Gastroesophageal sphincter (tissue), 4 donors: ENCODE results near the gene CANX. TPM values are rescaled to one million over a fixed set of nuclear protein-coding genes. Genes with fewer than 3 reads are reported as not detected.

ENCODE experiments used
- ATAC-seq: fragments of 150-250 bp; one replicate; pipeline ENCODE4 v1.9.1; 2016; ENCODE audit warnings: mild to moderate bottlenecking, moderate library complexity
- H3K27ac ChIP-seq, 4 donors: fragments of 200-600 bp; sonication (generic) in 3 of 4; 1 replicate in 3 of 4; 2 replicates in 1 of 4; pipeline ENCODE4 v1.5.1; 2016 to 2019
- H3K27me3 ChIP-seq: fragments of 200-600 bp; sonication (generic); one replicate; pipeline ENCODE4 v1.5.1; 2019
- H3K36me3 ChIP-seq, 2 donors: fragments of 200-600 bp; sonication (generic); one replicate each; pipeline ENCODE4 v1.5.1; 2019; ENCODE audit warnings: control low read depth in 1 of 2
- H3K4me1 ChIP-seq, 3 donors: fragments of 200-600 bp; sonication (generic); 1 replicate in 2 of 3; 2 replicates in 1 of 3; pipeline ENCODE4 v1.5.1; 2016 to 2019; ENCODE audit warnings: control low read depth in 2 of 3
- H3K4me3 ChIP-seq, 2 donors: fragments of 200-600 bp; sonication (generic); one replicate each; pipeline ENCODE4 v1.5.1; 2019; ENCODE audit warnings: mild to moderate bottlenecking in 1 of 2, moderate library complexity in 1 of 2
- H3K9me3 ChIP-seq, 3 donors: fragments of 200-600 bp; sonication (generic); one replicate each; pipeline ENCODE4 v1.5.1; 2017 to 2019; ENCODE audit warnings: control low read depth in 2 of 3
- EP300 ChIP-seq: sonication (generic); formaldehyde crosslinking; IDR thresholded peaks from one replicate; pipeline ENCODE4 v1.6.1; 2017; ENCODE audit warnings: antibody characterized with exemption, mild to moderate bottlenecking
- POLR2A ChIP-seq, 2 donors: fragments of 450-650 bp; IDR thresholded peaks; one replicate each; pipeline ENCODE4 v1.6.1; 2017; ENCODE audit warnings: antibody characterized with exemption in 2 of 2, mild to moderate bottlenecking in 2 of 2, moderate library complexity in 1 of 2
- POLR2AphosphoS5 ChIP-seq: sonication (generic); formaldehyde crosslinking; IDR thresholded peaks from one replicate; pipeline ENCODE4 v1.6.1; 2017; ENCODE audit warnings: antibody characterized with exemption
- WGBS, 2 donors: methylation state at CpG; one replicate each; pipeline ENCODE4 v1.1.5; 2018; ENCODE audit warnings: low coverage in 1 of 2; 5-methylcytosine and 5-hydroxymethylcytosine counted together
- total RNA-seq, 4 donors: library from RNA; depleted of rRNA; stranded (reverse); fragments of >200 nt; gene quantifications; one replicate each; pipeline ENCODE4 v1.1.0, GENCODE V29; 2016
- TF ChIP-seq, protein P1 (sequence below), 4 experiments: fragments of 200-600 bp in 2 of 4; fragments of 450-650 bp in 2 of 4; sonication (generic) in 1 of 4; IDR thresholded peaks; one replicate each; pipeline ENCODE4 v1.5.1; 2017 to 2019; ENCODE audit warnings: antibody characterized with exemption in 4 of 4, mild to moderate bottlenecking in 2 of 4, moderate library complexity in 2 of 4

The CANX gene
- total RNA-seq, 4 donors from 2014 or later: 281 to 400 (median 342) TPM

DNA sequence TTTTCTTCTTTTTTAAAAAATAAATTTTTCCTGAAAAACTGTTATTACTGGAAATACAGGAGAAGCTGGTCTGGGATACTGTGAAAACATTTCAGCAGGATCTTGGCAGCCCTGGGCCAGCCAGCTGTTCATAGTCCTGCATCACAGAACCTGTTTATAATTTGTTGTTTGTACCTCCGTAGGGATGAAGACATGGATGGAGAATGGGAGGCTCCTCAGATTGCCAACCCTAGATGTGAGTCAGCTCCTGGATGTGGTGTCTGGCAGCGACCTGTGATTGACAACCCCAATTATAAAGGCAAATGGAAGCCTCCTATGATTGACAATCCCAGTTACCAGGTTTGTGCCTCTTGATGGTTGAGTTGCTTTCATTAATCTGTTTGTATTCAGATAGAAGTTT is 21.5 kb downstream of the CANX start:
- Histone ChIP-seq H3K27ac (no peak overlapping the region), H3K9me3 (no peaks in the 10 kb centered on the region), H3K4me3 (no peak overlapping the region), H3K27me3 (no peaks in the 10 kb centered on the region), H3K36me3 (peaks cover 3 to 98% of the 10 kb centered on the region in 2 donors), H3K4me1 (no peaks in the 10 kb centered on the region)
- TF ChIP-seq, protein P1, sequence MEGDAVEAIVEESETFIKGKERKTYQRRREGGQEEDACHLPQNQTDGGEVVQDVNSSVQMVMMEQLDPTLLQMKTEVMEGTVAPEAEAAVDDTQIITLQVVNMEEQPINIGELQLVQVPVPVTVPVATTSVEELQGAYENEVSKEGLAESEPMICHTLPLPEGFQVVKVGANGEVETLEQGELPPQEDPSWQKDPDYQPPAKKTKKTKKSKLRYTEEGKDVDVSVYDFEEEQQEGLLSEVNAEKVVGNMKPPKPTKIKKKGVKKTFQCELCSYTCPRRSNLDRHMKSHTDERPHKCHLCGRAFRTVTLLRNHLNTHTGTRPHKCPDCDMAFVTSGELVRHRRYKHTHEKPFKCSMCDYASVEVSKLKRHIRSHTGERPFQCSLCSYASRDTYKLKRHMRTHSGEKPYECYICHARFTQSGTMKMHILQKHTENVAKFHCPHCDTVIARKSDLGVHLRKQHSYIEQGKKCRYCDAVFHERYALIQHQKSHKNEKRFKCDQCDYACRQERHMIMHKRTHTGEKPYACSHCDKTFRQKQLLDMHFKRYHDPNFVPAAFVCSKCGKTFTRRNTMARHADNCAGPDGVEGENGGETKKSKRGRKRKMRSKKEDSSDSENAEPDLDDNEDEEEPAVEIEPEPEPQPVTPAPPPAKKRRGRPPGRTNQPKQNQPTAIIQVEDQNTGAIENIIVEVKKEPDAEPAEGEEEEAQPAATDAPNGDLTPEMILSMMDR (IDR thresholded peaks at IDR 0.05): no peak
- TF ChIP-seq POLR2A (IDR thresholded peaks at IDR 0.05): no peak
- no peak for TF ChIP-seq EP300
- no peak for TF ChIP-seq POLR2AphosphoS5
- WGBS, 2 donors: 71 to 83% methylated on average over 1 to 2 of the region's 2 CpGs
- no peak for ATAC-seq

DNA sequence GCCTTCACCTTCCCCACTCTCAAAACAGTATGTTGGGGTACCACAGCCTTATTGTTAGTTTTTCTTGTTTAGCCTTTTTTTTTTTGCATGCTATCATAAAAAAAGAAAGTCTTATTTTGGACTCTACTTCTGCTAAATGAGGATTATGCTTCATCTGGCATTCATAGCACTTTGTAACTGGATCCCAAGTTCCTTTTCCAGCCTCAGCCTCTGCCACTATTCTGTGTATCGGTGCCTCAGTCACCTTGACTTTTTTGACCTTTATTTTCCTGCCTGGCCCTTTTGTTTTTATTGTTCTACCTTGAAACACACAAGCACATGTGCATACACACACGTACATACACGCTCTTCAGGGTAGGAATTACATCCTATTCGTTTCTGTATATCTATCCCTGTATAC is 25.4 kb downstream of the CANX start:
- Histone ChIP-seq H3K27ac (no peak overlapping the region), H3K36me3 (peaks cover 0 to 100% of the 10 kb centered on the region in 2 donors), H3K9me3 (no peaks in the 10 kb centered on the region), H3K4me1 (no peaks in the 10 kb centered on the region), H3K27me3 (no peaks in the 10 kb centered on the region), H3K4me3 (no peak overlapping the region)
- ATAC-seq: no peak
- no peak for TF ChIP-seq POLR2AphosphoS5
- TF ChIP-seq, protein P1 (IDR thresholded peaks at IDR 0.05): no peak
- TF ChIP-seq POLR2A (IDR thresholded peaks at IDR 0.05): no peak
- 86 to 96% methylated on average over 4 of the region's 4 CpGs for WGBS, 2 donors

DNA sequence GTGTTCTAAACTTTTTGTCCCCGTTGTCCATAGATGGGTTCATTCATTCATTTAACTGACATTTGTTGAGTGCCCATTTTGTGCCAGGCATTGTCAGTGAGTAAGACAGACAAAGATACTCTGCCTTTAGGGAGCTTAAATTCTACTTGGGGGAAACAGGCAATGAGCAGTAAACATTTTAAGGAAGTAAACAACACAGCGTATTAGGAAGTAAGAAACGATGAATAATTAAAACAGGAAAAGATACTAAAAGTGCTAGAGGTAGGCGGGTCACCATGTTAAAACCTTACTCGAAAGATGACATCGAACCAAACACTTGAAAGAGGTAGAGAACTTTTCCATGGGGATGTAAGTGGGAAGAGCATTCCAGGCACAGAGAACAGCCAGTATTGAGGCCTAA is 28.3 kb downstream of the CANX start:
- H3K36me3 ChIP-seq: peaks cover 0 to 90% of the 10 kb centered on the region in 2 donors
- no peak overlapping the region for H3K4me3 ChIP-seq
- 83 to 95% methylated on average over 3 to 6 of the region's 6 CpGs for WGBS, 2 donors

DNA sequence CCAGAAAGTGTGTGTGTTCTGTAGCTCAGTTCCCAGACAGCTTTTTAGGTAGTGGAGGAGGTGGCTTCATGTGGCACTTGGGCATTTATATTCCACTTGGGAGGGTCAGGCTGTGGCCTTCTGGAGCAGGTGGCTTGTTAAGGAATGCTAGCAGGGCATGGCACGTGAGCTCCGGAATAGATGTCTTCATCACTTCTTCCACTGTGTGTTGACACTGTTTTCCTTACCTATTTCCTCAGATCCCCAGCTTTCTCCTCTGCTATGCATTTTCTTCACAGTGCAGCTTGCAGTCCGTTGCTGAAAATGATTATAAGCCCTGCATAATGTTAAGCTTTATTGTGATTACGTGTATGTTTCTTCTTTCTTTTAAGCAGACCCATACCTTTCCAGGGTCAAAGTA is 30.5 kb downstream of the CANX start:
- no peaks in the 10 kb centered on the region for H3K27me3 ChIP-seq
- WGBS, 2 donors: 76 to 79% methylated on average over 4 of the region's 4 CpGs
- H3K36me3 ChIP-seq: peaks cover 0 to 68% of the 10 kb centered on the region in 2 donors
- no peaks in the 10 kb centered on the region for H3K9me3 ChIP-seq
- H3K27ac ChIP-seq: no peak overlapping the region
- TF ChIP-seq, protein P1 (IDR thresholded peaks at IDR 0.05): no peak
- no peak for TF ChIP-seq POLR2A (IDR thresholded peaks at IDR 0.05)
- TF ChIP-seq EP300: no peak
- TF ChIP-seq POLR2AphosphoS5: no peak
- H3K4me3 ChIP-seq: no peak overlapping the region
- H3K4me1 ChIP-seq: peaks cover 2 to 19% (median 8%) of the 10 kb centered on the region in 3 donors
- no peak for ATAC-seq

More for the DNA sequence above, 28.3 kb downstream of the CANX start:
- H3K27ac ChIP-seq: no peak overlapping the region
- H3K4me1 ChIP-seq: peaks cover 0 to 10% (median 3%) of the 10 kb centered on the region in 3 donors
- ATAC-seq: no peak
- H3K27me3 ChIP-seq: no peaks in the 10 kb centered on the region
- H3K9me3 ChIP-seq: no peaks in the 10 kb centered on the region
- TF ChIP-seq EP300 (no peak), POLR2AphosphoS5 (no peak), POLR2A (IDR thresholded peaks at IDR 0.05) (no peak)
- TF ChIP-seq, protein P1 (IDR thresholded peaks at IDR 0.05): no peak

DNA sequence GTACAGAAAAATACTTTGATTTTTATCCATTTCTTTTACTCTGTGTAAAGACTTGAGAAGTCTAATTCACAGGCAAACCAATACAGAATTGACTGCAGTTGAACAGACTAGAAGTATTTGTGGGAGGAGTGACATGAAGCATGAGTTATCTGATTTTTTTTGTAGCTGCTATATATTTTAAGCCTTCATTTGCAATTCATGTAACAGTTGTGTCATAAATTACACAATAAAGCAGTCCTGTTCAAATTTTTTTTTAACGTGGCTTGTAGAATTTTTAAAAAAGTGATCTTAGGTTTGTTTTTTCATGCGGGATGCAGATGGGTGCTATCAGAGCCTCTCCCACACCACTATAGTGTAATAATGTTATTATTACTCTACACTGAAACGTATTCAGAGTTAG is 31.0 kb downstream of the CANX start:
- ATAC-seq: no peak
- no peaks in the 10 kb centered on the region for H3K9me3 ChIP-seq
- H3K27me3 ChIP-seq: no peaks in the 10 kb centered on the region
- H3K36me3 ChIP-seq: peaks cover 0 to 63% of the 10 kb centered on the region in 2 donors
- TF ChIP-seq POLR2A (IDR thresholded peaks at IDR 0.05): no peak
- no peak for TF ChIP-seq EP300
- TF ChIP-seq POLR2AphosphoS5: no peak
- TF ChIP-seq, protein P1 (IDR thresholded peaks at IDR 0.05): no peak
- peaks cover 5 to 24% (median 12%) of the 10 kb centered on the region in 3 donors for H3K4me1 ChIP-seq
- no peak overlapping the region for H3K27ac ChIP-seq
- WGBS, 2 donors: 65 to 72% methylated on average over 3 of the region's 3 CpGs
- H3K4me3 ChIP-seq: no peak overlapping the region
